DOHH2 (cell line): ENCODE measurements around the gene SBF1.

Experiments
- H3F3A ChIP-seq: fragments of 200-600 bp; sonication (generic), shearing (Covaris generic); 2 replicates; pipeline ENCODE4 v1.6.0; 2016; ENCODE audit warnings: antibody characterized with exemption, mild to moderate bottlenecking; ENCODE audit not compliant: control insufficient read depth, insufficient read depth
- H3K27ac ChIP-seq: fragments of 200-600 bp; sonication (generic); 2 replicates; pipeline ENCODE4 v1.5.1; 2014; ENCODE audit warnings: low read depth, mild to moderate bottlenecking, low read length, moderate library complexity
- H3K27me3 ChIP-seq: fragments of 200-600 bp; sonication (generic); 2 replicates; pipeline ENCODE4 v1.6.1; 2014; ENCODE audit warnings: mild to moderate bottlenecking, low read length, mixed read lengths; ENCODE audit not compliant: control insufficient read depth
- H3K36me3 ChIP-seq: fragments of 200-600 bp; sonication (generic); 2 replicates; pipeline ENCODE4 v1.6.1; 2014; ENCODE audit warnings: mild to moderate bottlenecking, low read length, moderate library complexity, mixed read lengths; ENCODE audit not compliant: control insufficient read depth
- H3K4me1 ChIP-seq: fragments of 200-600 bp; sonication (generic); 2 replicates; pipeline ENCODE4 v1.6.1; 2014; ENCODE audit warnings: mild to moderate bottlenecking, low read length, mixed read lengths; ENCODE audit not compliant: control insufficient read depth
- H3K4me2 ChIP-seq: fragments of 200-600 bp; sonication (generic); 2 replicates; pipeline ENCODE4 v1.6.0; 2014; ENCODE audit warnings: mild to moderate bottlenecking, low read length, moderate library complexity
- H3K4me3 ChIP-seq: fragments of 200-600 bp; sonication (generic); 2 replicates; pipeline ENCODE4 v1.5.1; 2014; ENCODE audit warnings: mild to moderate bottlenecking, low read length, mixed read lengths
- H3K79me2 ChIP-seq: fragments of 200-600 bp; sonication (generic); 2 replicates; pipeline ENCODE4 v1.6.1; 2014; ENCODE audit warnings: mild to moderate bottlenecking, low read length, mixed read lengths; ENCODE audit not compliant: control insufficient read depth
- H3K9me2 ChIP-seq: fragments of 200-600 bp; sonication (generic); replicated peaks from 2 replicates; pipeline ENCODE4 v1.6.1; 2014; ENCODE audit warnings: mild to moderate bottlenecking, low read length, mixed read lengths; ENCODE audit not compliant: control insufficient read depth
- H3K9me3 ChIP-seq: fragments of 200-600 bp; sonication (generic); 2 replicates; pipeline ENCODE4 v1.6.1; 2014; ENCODE audit warnings: antibody characterized with exemption, low read length, mixed read lengths; ENCODE audit not compliant: control insufficient read depth, insufficient read depth
- H4K20me1 ChIP-seq: fragments of 200-600 bp; sonication (generic); 2 replicates; pipeline ENCODE4 v1.6.0; 2014; ENCODE audit warnings: low read depth, mild to moderate bottlenecking, antibody characterized with exemption, low read length, moderate library complexity; ENCODE audit not compliant: control insufficient read depth, insufficient read depth
- EZH2phosphoT487 ChIP-seq: fragments of 200-600 bp; sonication (generic); IDR thresholded peaks from 2 replicates; pipeline ENCODE4 v1.6.1; 2017; ENCODE audit warnings: borderline replicate concordance, mild to moderate bottlenecking, antibody characterized with exemption, low read length, moderate library complexity, mixed read lengths
- TF ChIP-seq, protein P1 (sequence below): fragments of 200-600 bp; sonication (generic); IDR thresholded peaks from one replicate; pipeline ENCODE4 v1.5.1; 2014; ENCODE audit warnings: antibody characterized with exemption, mild to moderate bottlenecking, low read depth, low read length; ENCODE audit not compliant: poor library complexity, severe bottlenecking

Gene SBF1

DNA sequence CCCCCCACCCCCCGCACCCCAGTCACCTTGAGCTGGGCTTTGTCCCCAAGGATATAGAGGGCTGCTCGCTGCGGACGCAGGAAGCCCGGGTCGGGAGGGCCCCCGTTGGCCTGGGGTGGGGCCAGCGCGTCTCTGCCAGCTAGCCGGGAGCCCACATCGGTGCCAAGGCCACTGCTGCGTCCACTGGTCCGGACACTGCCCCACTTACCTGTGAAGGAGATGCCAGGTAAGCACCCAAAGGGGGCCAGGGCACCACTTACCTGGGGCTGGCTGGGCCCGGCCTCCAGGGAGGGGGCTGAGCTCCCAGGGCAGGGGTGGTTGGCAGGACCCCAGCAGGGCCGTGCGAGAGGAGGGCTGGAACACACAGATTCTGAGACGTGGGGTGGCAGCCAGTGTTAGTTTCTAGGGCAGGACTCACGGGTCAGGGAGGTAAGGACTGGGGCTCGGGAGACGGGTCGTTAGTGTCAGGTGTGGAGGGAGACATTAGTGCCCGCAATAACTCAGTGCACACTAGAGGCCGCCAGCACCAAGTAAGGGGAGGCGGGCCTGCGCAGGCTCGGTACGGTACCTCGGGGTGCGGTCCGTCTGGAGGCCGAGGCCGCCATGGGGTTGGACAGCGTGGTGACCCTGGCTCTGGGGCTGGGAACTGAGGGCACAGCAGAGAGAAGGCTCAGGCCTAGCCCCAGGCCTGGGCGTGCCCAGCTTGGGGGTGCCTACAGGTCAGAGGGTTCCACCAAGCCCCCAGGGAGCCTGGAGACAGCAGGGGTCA lies 18.2 kb downstream of the SBF1 start:
- Histone ChIP-seq H3K4me1 (peaks cover 19% of the 10 kb centered on the region), H3K36me3 (peaks cover 93% of the 10 kb centered on the region), H3K9me2 (no peaks in the 10 kb centered on the region), H3K79me2 (peaks cover 9% of the 10 kb centered on the region), H3K27ac (no peak overlapping the region), H3K9me3 (no peaks in the 10 kb centered on the region), H3K27me3 (no peaks in the 10 kb centered on the region), H3F3A (peaks cover 12% of the 10 kb centered on the region), H3K4me3 (no peak overlapping the region), H4K20me1 (no peaks in the 10 kb centered on the region), H3K4me2 (no peak overlapping the region)
- TF ChIP-seq, protein P1, sequence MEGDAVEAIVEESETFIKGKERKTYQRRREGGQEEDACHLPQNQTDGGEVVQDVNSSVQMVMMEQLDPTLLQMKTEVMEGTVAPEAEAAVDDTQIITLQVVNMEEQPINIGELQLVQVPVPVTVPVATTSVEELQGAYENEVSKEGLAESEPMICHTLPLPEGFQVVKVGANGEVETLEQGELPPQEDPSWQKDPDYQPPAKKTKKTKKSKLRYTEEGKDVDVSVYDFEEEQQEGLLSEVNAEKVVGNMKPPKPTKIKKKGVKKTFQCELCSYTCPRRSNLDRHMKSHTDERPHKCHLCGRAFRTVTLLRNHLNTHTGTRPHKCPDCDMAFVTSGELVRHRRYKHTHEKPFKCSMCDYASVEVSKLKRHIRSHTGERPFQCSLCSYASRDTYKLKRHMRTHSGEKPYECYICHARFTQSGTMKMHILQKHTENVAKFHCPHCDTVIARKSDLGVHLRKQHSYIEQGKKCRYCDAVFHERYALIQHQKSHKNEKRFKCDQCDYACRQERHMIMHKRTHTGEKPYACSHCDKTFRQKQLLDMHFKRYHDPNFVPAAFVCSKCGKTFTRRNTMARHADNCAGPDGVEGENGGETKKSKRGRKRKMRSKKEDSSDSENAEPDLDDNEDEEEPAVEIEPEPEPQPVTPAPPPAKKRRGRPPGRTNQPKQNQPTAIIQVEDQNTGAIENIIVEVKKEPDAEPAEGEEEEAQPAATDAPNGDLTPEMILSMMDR, result peak; percentile 68
- TF ChIP-seq EZH2phosphoT487, result no peak

GRCh38 chr22:50456026-50456425 lies 18.8 kb downstream of the SBF1 start:
- H3K27ac ChIP-seq, result no peak overlapping the region
- no peaks in the 10 kb centered on the region for H3K9me3 ChIP-seq
- no peaks in the 10 kb centered on the region for H4K20me1 ChIP-seq
- H3K4me2 ChIP-seq, result no peak overlapping the region
- no peaks in the 10 kb centered on the region for H3K9me2 ChIP-seq
- TF ChIP-seq, protein P1, result no peak
- no peak for TF ChIP-seq EZH2phosphoT487
- H3K27me3 ChIP-seq, result no peaks in the 10 kb centered on the region
- H3K4me1 ChIP-seq, result peaks cover 25% of the 10 kb centered on the region
- H3K4me3 ChIP-seq, result no peak overlapping the region
- peaks cover 13% of the 10 kb centered on the region for H3K79me2 ChIP-seq
- peaks cover 17% of the 10 kb centered on the region for H3F3A ChIP-seq
- peaks cover 93% of the 10 kb centered on the region for H3K36me3 ChIP-seq

DNA sequence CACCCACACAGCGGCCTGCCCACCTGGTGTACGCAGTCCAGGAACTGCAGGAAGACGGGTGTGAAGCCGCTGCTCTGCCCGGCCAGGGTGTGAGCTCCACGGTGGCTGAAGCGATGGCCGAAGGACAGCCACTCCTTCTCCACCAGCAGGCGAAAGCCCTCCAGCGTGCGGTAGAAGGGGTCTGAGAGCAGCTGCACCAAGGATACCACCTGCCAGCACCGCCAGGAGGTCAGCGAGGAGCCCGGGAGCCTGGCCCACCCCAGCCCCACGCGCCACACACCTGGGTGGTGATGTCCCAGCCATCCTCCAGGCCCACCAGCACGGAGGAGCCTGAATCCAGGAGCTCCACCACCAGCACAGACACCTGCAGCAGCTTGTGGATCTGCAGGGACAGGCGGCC lies 19.6 kb downstream of the SBF1 start:
- no peaks in the 10 kb centered on the region for H3K9me2 ChIP-seq
- peaks cover 93% of the 10 kb centered on the region for H3K36me3 ChIP-seq
- peaks cover 33% of the 10 kb centered on the region for H3K4me1 ChIP-seq
- H3K79me2 ChIP-seq, result peaks cover 13% of the 10 kb centered on the region
- no peaks in the 10 kb centered on the region for H3K27me3 ChIP-seq
- no peak overlapping the region for H3K27ac ChIP-seq
- H4K20me1 ChIP-seq, result no peaks in the 10 kb centered on the region
- no peaks in the 10 kb centered on the region for H3K9me3 ChIP-seq
- peaks cover 25% of the 10 kb centered on the region for H3F3A ChIP-seq
- H3K4me2 ChIP-seq, result no peak overlapping the region
- TF ChIP-seq EZH2phosphoT487, result no peak
- TF ChIP-seq, protein P1, result no peak
- no peak overlapping the region for H3K4me3 ChIP-seq
